ENCODE results near the gene ADGRE2. TPM values are rescaled to one million over a fixed set of nuclear protein-coding genes. Genes with fewer than 3 reads are reported as not detected.
A peak's percentile ranks its signal among the peaks of the same experiment; 100 is the strongest.
"Not testable (repeated sequence)": the region's sequence is repeated elsewhere in the genome, so short reads cannot be mapped to it uniquely, and the experiment has no call there.

The ADGRE2 gene
- total RNA-seq, 6 experiments from 2014 or later = 0.05 to 0.14 (median 0.07) TPM; not detected in 3

- no peak overlapping the region for H3K4me3 Mint-ChIP-seq
- H3K9me3 Mint-ChIP-seq = peaks cover 4% of the 10 kb centered on the region; the same call in 1 of the 2 replicates
- peak; percentile 70 for TF ChIP-seq CTCF (IDR thresholded peaks at IDR 0.05)
- no peaks in the 10 kb centered on the region for H3K36me3 Mint-ChIP-seq (ENCODE audit: low read depth)
- H3K27me3 Mint-ChIP-seq (ENCODE audit: insufficient read depth) = peaks cover 4% of the 10 kb centered on the region
- no peak overlapping the region for H3K27ac Mint-ChIP-seq
- no peak for DNase-seq
- H3K4me1 Mint-ChIP-seq (ENCODE audit: low read depth) = peaks cover 12% of the 10 kb centered on the region; the same call in 1 of the 2 replicates
These were observed 8.1 kb upstream of the ADGRE2 start for GRCh38 chr19:14786421-14786851.

- not testable (repeated sequence) for H3K9me3 Mint-ChIP-seq; H3K4me3 Mint-ChIP-seq; H3K27ac Mint-ChIP-seq; DNase-seq; H3K27me3 Mint-ChIP-seq (ENCODE audit: insufficient read depth); H3K36me3 Mint-ChIP-seq (ENCODE audit: low read depth)
- peaks cover 12% of the 10 kb centered on the region; the same call in 1 of the 2 replicates for H3K4me1 Mint-ChIP-seq (ENCODE audit: low read depth)
These were observed 6.9 kb upstream of the ADGRE2 start for GRCh38 chr19:14785102-14785793.

GRCh38 chr19:14784730-14785101 lies 6.4 kb upstream of the ADGRE2 start:
- not testable (repeated sequence) for H3K27me3 Mint-ChIP-seq (ENCODE audit: insufficient read depth); DNase-seq; H3K36me3 Mint-ChIP-seq (ENCODE audit: low read depth); H3K27ac Mint-ChIP-seq; H3K9me3 Mint-ChIP-seq
- Mint-ChIP-seq H3K4me1 (ENCODE audit: low read depth) (peaks cover 12% of the 10 kb centered on the region; the same call in 1 of the 2 replicates), H3K4me3 (peak overlapping the region; percentile 50; the same call in 1 of the 2 replicates)

GRCh38 chr19:14783410-14783998 lies 5.1 kb upstream of the ADGRE2 start:
- H3K9me3 Mint-ChIP-seq; H3K4me3 Mint-ChIP-seq; H3K27me3 Mint-ChIP-seq (ENCODE audit: insufficient read depth); H3K36me3 Mint-ChIP-seq (ENCODE audit: low read depth); H3K27ac Mint-ChIP-seq; DNase-seq: not testable (repeated sequence)
- H3K4me1 Mint-ChIP-seq (ENCODE audit: low read depth) = peaks cover 12% of the 10 kb centered on the region; the same call in 1 of the 2 replicates

GRCh38 chr19:14782626-14783409 lies 4.5 kb upstream of the ADGRE2 start:
- Mint-ChIP-seq H3K36me3 (ENCODE audit: low read depth) (no peaks in the 10 kb centered on the region), H3K9me3 (peaks cover under 1% of the 10 kb centered on the region; the same call in 1 of the 2 replicates), H3K4me3 (no peak overlapping the region), H3K4me1 (ENCODE audit: low read depth) (peaks cover 12% of the 10 kb centered on the region; the same call in 1 of the 2 replicates), H3K27ac (no peak overlapping the region), H3K27me3 (ENCODE audit: insufficient read depth) (peaks cover 8% of the 10 kb centered on the region)
- no peak for TF ChIP-seq CTCF (IDR thresholded peaks at IDR 0.05)
- DNase-seq = no peak

GRCh38 chr19:14781713-14782536 lies 3.6 kb upstream of the ADGRE2 start:
- not testable (repeated sequence) for H3K4me3 Mint-ChIP-seq; H3K27ac Mint-ChIP-seq; DNase-seq; H3K27me3 Mint-ChIP-seq (ENCODE audit: insufficient read depth); H3K9me3 Mint-ChIP-seq; H3K36me3 Mint-ChIP-seq (ENCODE audit: low read depth)
- H3K4me1 Mint-ChIP-seq (ENCODE audit: low read depth) = peaks cover 12% of the 10 kb centered on the region; the same call in 1 of the 2 replicates

GRCh38 chr19:14780622-14781225 lies 2.4 kb upstream of the ADGRE2 start:
- not testable (repeated sequence) for H3K27me3 Mint-ChIP-seq (ENCODE audit: insufficient read depth); H3K27ac Mint-ChIP-seq; DNase-seq; H3K9me3 Mint-ChIP-seq; H3K36me3 Mint-ChIP-seq (ENCODE audit: low read depth); H3K4me3 Mint-ChIP-seq
- H3K4me1 Mint-ChIP-seq (ENCODE audit: low read depth) = peaks cover 12% of the 10 kb centered on the region; the same call in 1 of the 2 replicates
